Neural progenitor cell (in vitro differentiated cells): ENCODE results near the gene PACS1. TPM values are rescaled to one million over a fixed set of nuclear protein-coding genes. Genes with fewer than 3 reads are reported as not detected.

Experiments used
- DNase-seq: peaks from one replicate; pipeline ENCODE4 v3.0.0-alpha.2; 2016; ENCODE audit warnings: low spot score
- H2AFZ ChIP-seq: fragments of 200-600 bp; sonication (generic); replicated peaks from 2 replicates; pipeline ENCODE4 v1.6.1; 2016; ENCODE audit warnings: antibody characterized with exemption
- H3F3A ChIP-seq: fragments of 200-600 bp; sonication (generic); 2 replicates; pipeline ENCODE4 v1.6.1; 2016; ENCODE audit warnings: antibody characterized with exemption, low read depth
- H3K27ac ChIP-seq: fragments of 200-600 bp; sonication (generic); 2 replicates; pipeline ENCODE4 v1.5.1; 2016; ENCODE audit warnings: mild to moderate bottlenecking
- H3K27me3 ChIP-seq: fragments of 200-600 bp; sonication (generic); 2 replicates; pipeline ENCODE4 v1.6.1; 2016; ENCODE audit warnings: mild to moderate bottlenecking, moderate library complexity
- H3K36me3 ChIP-seq: fragments of 200-600 bp; sonication (generic); 2 replicates; pipeline ENCODE4 v1.5.1; 2016
- H3K4me1 ChIP-seq: fragments of 200-600 bp; sonication (generic); 2 replicates; pipeline ENCODE4 v1.6.1; 2016; ENCODE audit warnings: mixed run types
- H3K4me2 ChIP-seq: fragments of 200-600 bp; sonication (generic); 2 replicates; pipeline ENCODE4 v1.6.1; 2016
- H3K4me3 ChIP-seq: fragments of 200-600 bp; sonication (generic); 2 replicates; pipeline ENCODE4 v1.5.1; 2016
- H3K79me2 ChIP-seq: fragments of 200-600 bp; sonication (generic); 2 replicates; pipeline ENCODE4 v1.6.1; 2016; ENCODE audit warnings: low read depth
- H3K9ac ChIP-seq: fragments of 200-600 bp; sonication (generic); 2 replicates; pipeline ENCODE4 v1.6.1; 2016
- H3K9me3 ChIP-seq: fragments of 200-600 bp; sonication (generic); 2 replicates; pipeline ENCODE4 v1.5.1; 2016; ENCODE audit warnings: low read depth
- H4K20me1 ChIP-seq: fragments of 200-600 bp; sonication (generic); 2 replicates; pipeline ENCODE4 v1.6.1; 2016; ENCODE audit warnings: low read depth
- H3K27ac Mint-ChIP-seq: 3 replicates; pipeline ENCODE4 v1.8.0; 2021; ENCODE audit warnings: mixed read lengths
- H3K27me3 Mint-ChIP-seq: 2 replicates; pipeline ENCODE4 v1.8.0; 2022; ENCODE audit warnings: low read depth, mild to moderate bottlenecking, inconsistent platforms, moderate library complexity, mixed read lengths; ENCODE audit not compliant: insufficient read depth
- H3K36me3 Mint-ChIP-seq: 3 replicates; pipeline ENCODE4 v1.8.0; 2021; ENCODE audit warnings: mixed read lengths
- H3K4me1 Mint-ChIP-seq: 3 replicates; pipeline ENCODE4 v1.8.0; 2021; ENCODE audit warnings: mixed read lengths
- H3K4me3 Mint-ChIP-seq: 3 replicates; pipeline ENCODE4 v1.8.0; 2021; ENCODE audit warnings: mild to moderate bottlenecking, moderate library complexity, mixed read lengths
- H3K9me3 Mint-ChIP-seq: 3 replicates; pipeline ENCODE4 v1.8.0; 2020; ENCODE audit warnings: mixed read lengths
- EZH2 ChIP-seq: fragments of 200-600 bp; sonication (generic); IDR thresholded peaks from 2 replicates; pipeline ENCODE4 v1.6.1; 2017; ENCODE audit warnings: antibody characterized with exemption, mild to moderate bottlenecking, moderate library complexity
- EZH2phosphoT487 ChIP-seq: fragments of 200-600 bp; sonication (generic); IDR thresholded peaks from 2 replicates; pipeline ENCODE4 v1.6.1; 2017; ENCODE audit warnings: antibody characterized with exemption
- total RNA-seq: library from RNA; depleted of rRNA; stranded (reverse); fragments of >200 nt; gene quantifications from 2 replicates; pipeline ENCODE4 v1.2.3, GENCODE V29; 2015; ENCODE audit warnings: low replicate concordance
- TF ChIP-seq, protein P1 (sequence below): fragments of 200-600 bp; sonication (generic); IDR thresholded peaks from 2 replicates; pipeline ENCODE4 v1.5.1; 2017; ENCODE audit warnings: antibody characterized with exemption, mild to moderate bottlenecking

The PACS1 gene
- total RNA-seq, 1 donor from 2014 or later, result 13.4 TPM

DNA sequence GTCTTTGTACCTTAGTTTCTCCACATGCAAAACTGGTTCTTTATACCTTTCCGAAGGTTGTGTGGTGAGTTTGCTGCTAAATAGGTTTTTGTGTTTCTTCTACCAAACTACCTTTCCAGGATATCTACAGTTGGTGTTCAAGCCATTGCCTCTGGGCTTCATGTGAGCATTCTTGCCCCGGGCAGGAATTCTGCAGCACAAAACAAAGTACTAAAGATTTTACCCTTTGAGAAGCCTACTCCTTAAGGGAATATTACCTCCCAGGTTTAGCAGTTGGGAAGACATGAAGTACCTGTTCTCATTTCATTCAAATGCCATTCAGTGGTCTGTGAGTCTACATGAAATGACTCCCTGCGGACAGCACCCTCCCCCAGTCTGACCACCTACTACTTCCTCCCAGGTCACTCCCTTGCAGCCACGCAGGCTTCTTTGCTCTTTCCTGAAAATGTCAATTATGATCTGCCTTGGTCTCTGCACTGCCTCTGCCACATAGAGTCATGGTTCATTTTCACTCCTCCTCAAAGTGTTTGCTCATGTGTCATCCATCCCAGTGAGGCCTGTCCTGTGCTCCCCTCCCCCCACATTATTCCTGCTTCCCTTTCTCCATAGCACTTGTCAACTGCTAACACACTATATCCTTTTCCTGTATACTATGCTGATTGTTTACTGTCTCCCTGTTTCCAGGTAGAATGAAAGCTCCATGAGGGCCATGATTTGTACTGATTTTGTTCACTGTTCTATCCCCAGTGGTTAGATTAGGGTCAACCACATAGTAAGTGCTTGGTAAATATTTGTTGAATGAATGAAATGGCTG is 36.9 kb downstream of the PACS1 start:
- Histone ChIP-seq H4K20me1 (no peaks in the 10 kb centered on the region), H3K4me2 (no peak overlapping the region), H3K9me3 (no peaks in the 10 kb centered on the region), H2AFZ (no peak overlapping the region), H3K36me3 (no peaks in the 10 kb centered on the region), H3K27ac (no peak overlapping the region), H3F3A (no peaks in the 10 kb centered on the region), H3K27me3 (no peaks in the 10 kb centered on the region), H3K4me3 (no peak overlapping the region), H3K79me2 (no peaks in the 10 kb centered on the region), H3K9ac (no peak overlapping the region), H3K4me1 (no peaks in the 10 kb centered on the region)
- no peaks in the 10 kb centered on the region for H3K9me3 Mint-ChIP-seq
- H3K27ac Mint-ChIP-seq, result no peak overlapping the region
- no peak overlapping the region for H3K4me3 Mint-ChIP-seq
- peaks cover 4% of the 10 kb centered on the region for H3K36me3 Mint-ChIP-seq
- H3K4me1 Mint-ChIP-seq, result peaks cover 7% of the 10 kb centered on the region
- no peaks in the 10 kb centered on the region for H3K27me3 Mint-ChIP-seq
- DNase-seq, result no peak
- no peak for TF ChIP-seq EZH2
- no peak for TF ChIP-seq EZH2phosphoT487
- TF ChIP-seq, protein P1, sequence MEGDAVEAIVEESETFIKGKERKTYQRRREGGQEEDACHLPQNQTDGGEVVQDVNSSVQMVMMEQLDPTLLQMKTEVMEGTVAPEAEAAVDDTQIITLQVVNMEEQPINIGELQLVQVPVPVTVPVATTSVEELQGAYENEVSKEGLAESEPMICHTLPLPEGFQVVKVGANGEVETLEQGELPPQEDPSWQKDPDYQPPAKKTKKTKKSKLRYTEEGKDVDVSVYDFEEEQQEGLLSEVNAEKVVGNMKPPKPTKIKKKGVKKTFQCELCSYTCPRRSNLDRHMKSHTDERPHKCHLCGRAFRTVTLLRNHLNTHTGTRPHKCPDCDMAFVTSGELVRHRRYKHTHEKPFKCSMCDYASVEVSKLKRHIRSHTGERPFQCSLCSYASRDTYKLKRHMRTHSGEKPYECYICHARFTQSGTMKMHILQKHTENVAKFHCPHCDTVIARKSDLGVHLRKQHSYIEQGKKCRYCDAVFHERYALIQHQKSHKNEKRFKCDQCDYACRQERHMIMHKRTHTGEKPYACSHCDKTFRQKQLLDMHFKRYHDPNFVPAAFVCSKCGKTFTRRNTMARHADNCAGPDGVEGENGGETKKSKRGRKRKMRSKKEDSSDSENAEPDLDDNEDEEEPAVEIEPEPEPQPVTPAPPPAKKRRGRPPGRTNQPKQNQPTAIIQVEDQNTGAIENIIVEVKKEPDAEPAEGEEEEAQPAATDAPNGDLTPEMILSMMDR, result no peak

DNA sequence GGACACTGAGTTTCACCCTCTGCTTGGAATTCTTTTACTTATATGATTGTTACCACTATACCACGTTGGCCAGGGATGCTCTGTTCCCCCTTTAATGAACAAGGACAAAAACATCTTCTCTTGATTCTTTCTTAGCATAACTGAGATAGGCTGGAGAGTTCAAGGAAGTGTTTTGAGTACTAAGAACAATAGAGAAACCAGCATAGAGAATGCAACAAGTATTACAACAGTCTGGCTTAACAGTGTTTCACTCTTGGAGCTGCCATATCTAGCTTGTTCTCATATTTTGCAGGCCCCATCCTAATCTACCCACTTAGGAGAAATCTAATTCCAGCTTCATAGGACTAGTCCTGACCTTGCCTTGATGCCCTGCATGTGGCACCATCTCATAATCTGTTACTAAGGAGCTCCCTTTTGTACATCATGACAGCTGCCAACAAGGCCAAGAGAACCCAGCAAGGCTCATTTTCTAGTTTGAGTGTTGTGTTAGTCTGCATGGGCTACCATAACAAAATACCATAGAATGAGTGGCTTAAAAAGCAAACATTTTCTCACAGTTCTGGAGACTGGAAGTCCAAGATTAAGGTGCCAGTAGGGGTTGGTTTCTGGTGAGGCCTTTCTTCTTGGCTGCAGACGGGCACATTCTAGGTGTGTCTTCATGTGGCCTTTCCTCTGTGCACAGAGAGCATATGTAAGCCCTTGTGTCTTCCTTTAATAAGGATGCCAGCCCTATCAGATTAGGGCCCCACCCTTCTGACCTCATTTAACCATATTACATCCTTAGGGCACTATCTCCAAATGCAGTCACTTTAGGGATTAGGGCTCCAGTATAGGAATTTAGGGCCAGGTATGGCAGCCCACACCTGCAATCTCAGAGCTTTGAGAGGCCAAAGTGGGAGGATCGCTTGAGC is 37.8 kb downstream of the PACS1 start:
- no peaks in the 10 kb centered on the region for H3F3A ChIP-seq
- no peaks in the 10 kb centered on the region for H4K20me1 ChIP-seq
- H3K27ac ChIP-seq, result no peak overlapping the region
- no peak overlapping the region for H3K4me3 ChIP-seq
- no peaks in the 10 kb centered on the region for H3K9me3 ChIP-seq
- H3K36me3 ChIP-seq, result no peaks in the 10 kb centered on the region
- no peak overlapping the region for H2AFZ ChIP-seq
- H3K36me3 Mint-ChIP-seq, result peaks cover 4% of the 10 kb centered on the region
- DNase-seq, result no peak
- no peak overlapping the region for H3K4me3 Mint-ChIP-seq
- no peak overlapping the region for H3K9ac ChIP-seq
- H3K27ac Mint-ChIP-seq, result no peak overlapping the region
- H3K79me2 ChIP-seq, result no peaks in the 10 kb centered on the region
- TF ChIP-seq EZH2phosphoT487 (no peak), EZH2 (no peak)
- TF ChIP-seq, protein P1, result no peak
- peaks cover 15% of the 10 kb centered on the region for H3K4me1 Mint-ChIP-seq
- no peaks in the 10 kb centered on the region for H3K9me3 Mint-ChIP-seq
- no peaks in the 10 kb centered on the region for H3K27me3 ChIP-seq
- no peak overlapping the region for H3K4me2 ChIP-seq
- no peaks in the 10 kb centered on the region for H3K4me1 ChIP-seq
- peaks cover 2% of the 10 kb centered on the region for H3K27me3 Mint-ChIP-seq

DNA sequence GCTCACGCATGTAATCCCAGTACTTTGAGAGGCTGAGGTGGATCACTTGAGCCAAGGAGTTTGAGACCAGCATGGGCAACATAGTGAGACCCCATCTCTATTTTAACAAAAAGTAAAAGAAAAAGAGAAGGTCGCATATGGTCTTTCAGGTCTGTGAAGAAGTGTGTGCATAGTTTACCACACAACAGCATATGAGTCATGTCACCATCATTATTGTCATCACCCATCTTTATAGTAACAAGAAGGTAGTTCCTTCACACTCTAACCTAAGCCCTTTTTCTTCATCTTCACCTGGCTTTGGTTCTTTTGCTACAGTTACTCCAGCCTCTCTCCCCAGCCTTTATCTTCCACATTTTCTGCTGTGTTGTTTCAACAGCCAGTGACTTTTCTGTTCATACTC is 39.2 kb downstream of the PACS1 start:
- Histone ChIP-seq H3K4me3 (no peak overlapping the region), H4K20me1 (no peaks in the 10 kb centered on the region), H3K4me2 (no peak overlapping the region), H2AFZ (no peak overlapping the region), H3K4me1 (no peaks in the 10 kb centered on the region), H3K9me3 (no peaks in the 10 kb centered on the region), H3K79me2 (no peaks in the 10 kb centered on the region), H3K27ac (no peak overlapping the region), H3K27me3 (no peaks in the 10 kb centered on the region), H3K9ac (no peak overlapping the region), H3F3A (no peaks in the 10 kb centered on the region), H3K36me3 (no peaks in the 10 kb centered on the region)
- no peak overlapping the region for H3K27ac Mint-ChIP-seq
- DNase-seq, result no peak
- H3K4me1 Mint-ChIP-seq, result peaks cover 24% of the 10 kb centered on the region
- peaks cover 2% of the 10 kb centered on the region for H3K27me3 Mint-ChIP-seq
- H3K9me3 Mint-ChIP-seq, result no peaks in the 10 kb centered on the region
- H3K4me3 Mint-ChIP-seq, result no peak overlapping the region
- peaks cover 4% of the 10 kb centered on the region for H3K36me3 Mint-ChIP-seq
- no peak for TF ChIP-seq EZH2phosphoT487
- no peak for TF ChIP-seq EZH2
- TF ChIP-seq, protein P1, result no peak
